Smooth muscle cell (in vitro differentiated cells): ENCODE results near the gene DSCAML1. TPM values are rescaled to one million over a fixed set of nuclear protein-coding genes. Genes with fewer than 3 reads are reported as not detected.

Experiments
- DNase-seq: peaks from one replicate; lab custom pipeline; 2025; ENCODE audit not compliant: unreplicated experiment; lab: John Stamatoyannopoulos, UW
- H2AFZ ChIP-seq: fragments of 200-600 bp; sonication (generic); 2 replicates; pipeline ENCODE4 v1.6.0; 2016; ENCODE audit warnings: antibody characterized with exemption, low read depth, mild to moderate bottlenecking
- H3F3A ChIP-seq: fragments of 200-600 bp; sonication (generic); 2 replicates; pipeline ENCODE4 v1.6.0; 2017; ENCODE audit warnings: antibody characterized with exemption, low read depth
- H3K27ac ChIP-seq: fragments of 200-600 bp; sonication (generic); 2 replicates; pipeline ENCODE4 v1.5.1; 2016; ENCODE audit warnings: low read depth, mild to moderate bottlenecking
- H3K27me3 ChIP-seq: fragments of 200-600 bp; sonication (generic); 2 replicates; pipeline ENCODE4 v1.6.1; 2016; ENCODE audit warnings: low read depth, mild to moderate bottlenecking
- H3K36me3 ChIP-seq: fragments of 200-600 bp; sonication (generic); 2 replicates; pipeline ENCODE4 v1.5.1; 2016; ENCODE audit warnings: low read depth
- H3K4me1 ChIP-seq: fragments of 200-600 bp; sonication (generic); 2 replicates; pipeline ENCODE4 v1.5.1; 2016; ENCODE audit warnings: low read depth
- H3K4me2 ChIP-seq: fragments of 200-600 bp; sonication (generic); 2 replicates; pipeline ENCODE4 v1.6.0; 2016; ENCODE audit warnings: mild to moderate bottlenecking
- H3K4me3 ChIP-seq: fragments of 200-600 bp; sonication (generic); 2 replicates; pipeline ENCODE4 v1.5.1; 2016; ENCODE audit warnings: mild to moderate bottlenecking
- H3K79me2 ChIP-seq: fragments of 200-600 bp; sonication (generic); 2 replicates; pipeline ENCODE4 v1.6.0; 2016; ENCODE audit warnings: low read depth, mild to moderate bottlenecking
- H3K9ac ChIP-seq: fragments of 200-600 bp; sonication (generic); 2 replicates; pipeline ENCODE4 v1.6.0; 2016; ENCODE audit warnings: low read depth
- H3K9me3 ChIP-seq: fragments of 200-600 bp; sonication (generic); replicated peaks from 2 replicates; pipeline ENCODE4 v1.5.1; 2016; ENCODE audit warnings: low read depth
- H4K20me1 ChIP-seq: fragments of 200-600 bp; sonication (generic); 2 replicates; pipeline ENCODE4 v1.6.0; 2016; ENCODE audit warnings: low read depth
- CTCF ChIP-seq: fragments of 200-600 bp; sonication (generic); IDR thresholded peaks from 2 replicates; pipeline ENCODE4 v1.5.1; 2017; ENCODE audit warnings: borderline replicate concordance, mild to moderate bottlenecking, antibody characterized with exemption; ENCODE audit not compliant: insufficient read depth, poor library complexity, severe bottlenecking
- WGBS: methylation state at CpG from one replicate; pipeline ENCODE4 v1.1.7; 2016; ENCODE audit warnings: low lambda C conversion rate; 5-methylcytosine and 5-hydroxymethylcytosine counted together
- polyA plus RNA-seq: library from polyadenylated mRNA; unstranded; fragments of >200 nt; fragmentation: Nextera tagmentation; extraction: Ambion mirVana; gene quantifications from 2 replicates; pipeline ENCODE4 v1.2.1, GENCODE V29; 2016
- total RNA-seq: library from RNA; depleted of rRNA; stranded (reverse); fragments of >200 nt; gene quantifications from 2 replicates; pipeline ENCODE4 v1.2.3, GENCODE V29; 2014

Gene DSCAML1
- total and polyA plus RNA-seq, 2 experiments from 2014 or later = 0.22 TPM; not detected in 1

GRCh38 chr11:117681438-117681837 lies 115.6 kb downstream of the DSCAML1 start:
- H2AFZ ChIP-seq = no peak overlapping the region

DNA sequence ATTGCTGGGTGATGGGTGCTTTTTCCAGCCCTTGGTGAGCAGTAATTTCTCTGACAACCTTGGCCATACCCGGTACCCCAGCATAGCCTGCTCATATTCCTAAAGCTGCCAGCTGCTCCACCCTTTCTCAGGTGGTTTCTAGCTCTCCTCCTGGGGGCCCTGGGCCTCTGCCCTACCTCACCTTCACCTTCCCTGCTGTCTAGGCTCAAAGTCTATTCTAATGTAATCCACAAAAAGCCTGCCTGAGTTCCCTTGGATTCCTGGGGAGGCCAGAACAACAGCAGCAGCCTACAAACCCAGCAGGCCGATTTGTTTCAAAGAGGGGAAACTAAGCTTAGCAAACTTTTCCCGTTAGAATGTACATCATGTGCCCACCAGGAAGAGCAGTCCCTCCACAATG lies 117.6 kb downstream of the DSCAML1 start:
- WGBS = 77% methylated on average over 3 of the region's 3 CpGs

More at GRCh38 chr11:117681438-117681837, 115.6 kb downstream of the DSCAML1 start:
- H3K9ac ChIP-seq = no peak overlapping the region
- H3K27me3 ChIP-seq = peaks cover 44% of the 10 kb centered on the region
- no peak overlapping the region for H3K27ac ChIP-seq
- H3K36me3 ChIP-seq = no peaks in the 10 kb centered on the region
- no peak overlapping the region for H3K4me2 ChIP-seq
- H3F3A ChIP-seq = no peaks in the 10 kb centered on the region
- H3K4me1 ChIP-seq = no peaks in the 10 kb centered on the region
- no peaks in the 10 kb centered on the region for H4K20me1 ChIP-seq
- H3K4me3 ChIP-seq = no peak overlapping the region
- no peak for TF ChIP-seq CTCF
- H3K79me2 ChIP-seq = no peaks in the 10 kb centered on the region
- DNase-seq = no peak
- 100% methylated on average over 1 of the region's 1 CpG for WGBS
- no peaks in the 10 kb centered on the region for H3K9me3 ChIP-seq

GRCh38 chr11:117678658-117679406 lies 118.2 kb downstream of the DSCAML1 start:
- Histone ChIP-seq H3K4me1 (no peaks in the 10 kb centered on the region), H3K36me3 (no peaks in the 10 kb centered on the region), H3K4me2 (no peak overlapping the region), H3K9me3 (no peaks in the 10 kb centered on the region), H3F3A (no peaks in the 10 kb centered on the region), H2AFZ (no peak overlapping the region), H4K20me1 (no peaks in the 10 kb centered on the region), H3K4me3 (no peak overlapping the region), H3K27me3 (peaks cover 54% of the 10 kb centered on the region), H3K27ac (no peak overlapping the region), H3K79me2 (no peaks in the 10 kb centered on the region), H3K9ac (no peak overlapping the region)
- TF ChIP-seq CTCF = no peak
- WGBS = 86% methylated on average over 18 of the region's 18 CpGs
- DNase-seq = no peak

More for the DNA sequence above, 117.6 kb downstream of the DSCAML1 start:
- Histone ChIP-seq H3K9me3 (no peaks in the 10 kb centered on the region), H3K4me2 (no peak overlapping the region), H3K4me3 (no peak overlapping the region), H2AFZ (no peak overlapping the region), H3F3A (no peaks in the 10 kb centered on the region), H3K27me3 (peaks cover 49% of the 10 kb centered on the region), H4K20me1 (no peaks in the 10 kb centered on the region), H3K9ac (no peak overlapping the region), H3K36me3 (no peaks in the 10 kb centered on the region), H3K79me2 (no peaks in the 10 kb centered on the region), H3K27ac (no peak overlapping the region), H3K4me1 (no peaks in the 10 kb centered on the region)
- TF ChIP-seq CTCF = no peak
- DNase-seq = no peak

DNA sequence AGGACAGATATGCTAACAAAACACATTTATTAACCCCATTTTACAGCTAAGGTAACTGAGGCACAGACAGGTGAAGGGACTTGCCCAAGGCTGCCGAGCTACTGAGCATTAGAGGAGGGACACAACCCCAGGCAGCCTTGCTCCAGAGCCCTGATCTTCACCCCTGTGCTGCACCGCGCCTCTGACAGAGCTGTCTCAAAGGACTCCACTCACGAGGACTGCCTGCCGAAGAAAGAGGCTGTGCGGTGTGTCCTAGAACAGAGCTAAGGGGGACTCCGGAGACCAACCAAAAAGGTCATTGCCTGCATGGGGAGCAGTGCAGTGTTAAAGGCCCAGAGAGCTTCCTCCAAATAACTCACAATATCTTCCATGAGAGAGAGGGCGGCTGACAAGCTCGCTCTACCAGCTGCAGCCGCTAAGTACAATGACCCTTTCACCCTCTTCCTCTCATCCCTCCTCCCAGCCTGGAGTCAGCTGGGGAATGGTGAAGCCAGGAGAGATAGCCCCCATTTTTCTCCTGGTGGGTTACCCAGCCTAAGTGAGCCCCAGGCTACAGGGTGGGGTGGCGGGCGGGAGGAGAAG lies 119.2 kb downstream of the DSCAML1 start:
- no peaks in the 10 kb centered on the region for H3F3A ChIP-seq
- H3K4me3 ChIP-seq = no peak overlapping the region
- H3K27me3 ChIP-seq = peaks cover 59% of the 10 kb centered on the region
- H3K36me3 ChIP-seq = no peaks in the 10 kb centered on the region
- WGBS = 83% methylated on average over 12 of the region's 12 CpGs
- no peak for TF ChIP-seq CTCF
- H3K27ac ChIP-seq = no peak overlapping the region
- H3K9ac ChIP-seq = no peak overlapping the region
- no peaks in the 10 kb centered on the region for H4K20me1 ChIP-seq
- no peaks in the 10 kb centered on the region for H3K4me1 ChIP-seq
- H3K4me2 ChIP-seq = no peak overlapping the region
- H2AFZ ChIP-seq = no peak overlapping the region
- DNase-seq = no peak
- no peaks in the 10 kb centered on the region for H3K9me3 ChIP-seq
- no peaks in the 10 kb centered on the region for H3K79me2 ChIP-seq
